PC-9 (cell line): Measurements from ENCODE around the gene FASN. TPM values are rescaled to one million over a fixed set of nuclear protein-coding genes. Genes with fewer than 3 reads are reported as not detected.

Experiments
- BruUV-seq: library from RNA; stranded (reverse); fragments of 400-500 nt; replicated peaks from 2 replicates; lab custom pipeline; 2021; lab: Mats Ljungman, UMichigan
- CTCF ChIA-PET: fragments of 300-600 bp; sonication (Branson Sonifier 250); formaldehyde crosslinking; loops from one replicate; lab custom pipeline; 2022; ENCODE audit warnings: antibody characterized with exemption; lab: Charles Lee
- POLR2A ChIA-PET: fragments of 300-600 bp; sonication (Branson Sonifier 250); formaldehyde crosslinking; loops from one replicate; lab custom pipeline; 2022; ENCODE audit warnings: antibody characterized with exemption; ENCODE audit not compliant: unreplicated experiment; lab: Charles Lee
- DNase-seq, 2 experiments: peaks; one replicate each; pipeline versions ENCODE4 v3.0.0 to v3.0.0-alpha.2; 2015 to 2022; ENCODE audit warnings: mixed read lengths in 1 of 2
- H2AFZ ChIP-seq: fragments of 200-600 bp; sonication (generic); 2 replicates; pipeline ENCODE4 v1.8.1; 2017; ENCODE audit warnings: antibody characterized with exemption
- H3F3A ChIP-seq: fragments of 200-600 bp; sonication (generic); 2 replicates; pipeline ENCODE4 v1.8.1; 2017; ENCODE audit warnings: antibody characterized with exemption, mild to moderate bottlenecking, low read depth; ENCODE audit not compliant: insufficient read depth
- H3K27ac ChIP-seq: fragments of 200-600 bp; sonication (generic); 2 replicates; pipeline ENCODE4 v1.6.1; 2016; ENCODE audit warnings: mixed run types
- H3K27me3 ChIP-seq: fragments of 200-600 bp; sonication (generic); 2 replicates; pipeline ENCODE4 v1.6.1; 2016; ENCODE audit warnings: low read depth, mixed run types; ENCODE audit not compliant: insufficient read depth
- H3K36me3 ChIP-seq: fragments of 200-600 bp; sonication (generic); 2 replicates; pipeline ENCODE4 v1.6.1; 2016; ENCODE audit warnings: low read depth, mixed run types
- H3K4me1 ChIP-seq: fragments of 200-600 bp; sonication (generic); replicated peaks from 2 replicates; pipeline ENCODE4 v1.6.1; 2016; ENCODE audit warnings: mixed run types; ENCODE audit not compliant: insufficient read depth
- H3K4me2 ChIP-seq: fragments of 200-600 bp; sonication (generic); 2 replicates; pipeline ENCODE4 v1.6.1; 2017; ENCODE audit warnings: mixed run types
- H3K4me3 ChIP-seq: fragments of 200-600 bp; sonication (generic); 2 replicates; pipeline ENCODE4 v1.6.1; 2016; ENCODE audit warnings: mixed run types
- H3K79me2 ChIP-seq: fragments of 200-600 bp; sonication (generic); 2 replicates; pipeline ENCODE4 v1.6.1; 2017; ENCODE audit warnings: low read depth, mixed run types
- H3K9me2 ChIP-seq: fragments of 200-600 bp; sonication (generic); 2 replicates; pipeline ENCODE4 v1.8.1; 2017; ENCODE audit warnings: mild to moderate bottlenecking; ENCODE audit not compliant: insufficient read depth
- H3K9me3 ChIP-seq: fragments of 200-600 bp; sonication (generic); 2 replicates; pipeline ENCODE4 v1.8.1; 2016; ENCODE audit warnings: low read depth; ENCODE audit not compliant: insufficient read depth
- H4K20me1 ChIP-seq: fragments of 200-600 bp; sonication (generic); 2 replicates; pipeline ENCODE4 v1.8.1; 2017; ENCODE audit not compliant: insufficient read depth
- EZH2 ChIP-seq: fragments of 200-600 bp; sonication (generic); IDR thresholded peaks from 2 replicates; pipeline ENCODE4 v1.8.0; 2017; ENCODE audit warnings: antibody characterized with exemption, low read depth
- intact Hi-C: fragments of 100-400 bp; cut with micrococcal nuclease; formaldehyde crosslinking; loops from one replicate; pipeline ENCODE4 v1.10.0; 2022; ENCODE audit not compliant: unreplicated experiment
- total RNA-seq: library from RNA; stranded (reverse); gene quantifications from 2 replicates; pipeline ENCODE4 v1.2.3, GENCODE V29; 2021
- TF ChIP-seq, protein P1 (sequence below): fragments of 200-600 bp; sonication (generic); conservative IDR thresholded peaks from 2 replicates; pipeline ENCODE4 v1.6.1; 2017; ENCODE audit warnings: mixed run types, antibody characterized with exemption, mild to moderate bottlenecking, moderate library complexity

The FASN gene
- total RNA-seq, 1 experiment from 2014 or later, result 658 TPM

DNA sequence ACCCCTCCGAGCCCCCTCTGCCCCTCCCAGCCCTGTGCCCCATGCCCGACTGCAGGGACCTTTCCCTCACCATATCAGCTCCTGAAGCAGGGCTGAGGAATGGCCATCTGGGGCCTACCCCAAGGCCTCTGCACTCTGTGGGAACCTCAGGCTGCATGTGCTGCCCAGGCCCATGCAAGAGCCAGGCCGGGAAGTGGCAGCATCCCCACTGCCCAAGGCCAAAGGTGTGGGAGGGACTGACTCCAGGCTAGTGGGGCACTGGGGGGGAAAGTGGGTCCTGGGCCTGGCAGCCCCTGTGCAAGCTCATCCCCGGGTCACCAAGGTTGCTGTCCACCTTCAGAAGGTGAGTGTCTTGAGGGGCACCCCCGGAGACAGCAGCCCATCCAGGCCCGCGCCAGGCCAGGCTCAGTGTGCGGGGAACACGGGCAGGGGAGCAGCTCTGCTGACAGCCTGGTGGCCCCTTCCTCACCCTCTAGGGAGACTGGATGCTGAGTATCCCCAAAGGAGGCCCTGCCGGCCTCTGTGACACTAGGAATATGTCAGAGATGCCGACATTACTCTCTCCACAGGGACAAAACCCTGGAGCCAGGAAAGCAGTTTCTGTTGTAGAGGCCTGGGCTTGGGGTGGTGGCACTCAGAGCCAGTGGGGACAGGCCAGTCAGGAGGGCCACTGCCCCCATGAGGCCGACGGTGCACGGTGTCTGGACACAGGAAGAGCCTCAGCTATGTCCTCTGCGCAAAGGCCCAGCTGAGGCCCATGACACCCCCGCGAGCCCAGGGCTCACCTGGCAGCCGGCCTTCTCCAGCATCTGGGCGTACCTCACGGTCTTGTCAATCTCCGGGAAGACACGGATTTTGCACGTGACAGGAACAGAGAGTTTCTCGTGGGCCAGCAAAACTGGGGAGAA lies 35.7 kb downstream of the FASN start:
- intact Hi-C loops, result no loop called here
- Histone ChIP-seq H2AFZ (no peak overlapping the region), H3K4me1 (peaks cover 9% of the 10 kb centered on the region; the same call in 1 of the 2 replicates), H3K27me3 (no peaks in the 10 kb centered on the region), H3K36me3 (no peaks in the 10 kb centered on the region), H4K20me1 (no peaks in the 10 kb centered on the region), H3K4me3 (no peak overlapping the region), H3F3A (no peaks in the 10 kb centered on the region), H3K79me2 (peaks cover 17% of the 10 kb centered on the region; the same call in 1 of the 2 replicates), H3K4me2 (no peak overlapping the region), H3K9me2 (no peaks in the 10 kb centered on the region), H3K27ac (no peak overlapping the region), H3K9me3 (no peaks in the 10 kb centered on the region)
- CTCF ChIA-PET, result no interaction called here
- BruUV-seq, result no TSS peak
- POLR2A ChIA-PET, result no interaction called here
- TF ChIP-seq EZH2, result no peak
- TF ChIP-seq, protein P1, sequence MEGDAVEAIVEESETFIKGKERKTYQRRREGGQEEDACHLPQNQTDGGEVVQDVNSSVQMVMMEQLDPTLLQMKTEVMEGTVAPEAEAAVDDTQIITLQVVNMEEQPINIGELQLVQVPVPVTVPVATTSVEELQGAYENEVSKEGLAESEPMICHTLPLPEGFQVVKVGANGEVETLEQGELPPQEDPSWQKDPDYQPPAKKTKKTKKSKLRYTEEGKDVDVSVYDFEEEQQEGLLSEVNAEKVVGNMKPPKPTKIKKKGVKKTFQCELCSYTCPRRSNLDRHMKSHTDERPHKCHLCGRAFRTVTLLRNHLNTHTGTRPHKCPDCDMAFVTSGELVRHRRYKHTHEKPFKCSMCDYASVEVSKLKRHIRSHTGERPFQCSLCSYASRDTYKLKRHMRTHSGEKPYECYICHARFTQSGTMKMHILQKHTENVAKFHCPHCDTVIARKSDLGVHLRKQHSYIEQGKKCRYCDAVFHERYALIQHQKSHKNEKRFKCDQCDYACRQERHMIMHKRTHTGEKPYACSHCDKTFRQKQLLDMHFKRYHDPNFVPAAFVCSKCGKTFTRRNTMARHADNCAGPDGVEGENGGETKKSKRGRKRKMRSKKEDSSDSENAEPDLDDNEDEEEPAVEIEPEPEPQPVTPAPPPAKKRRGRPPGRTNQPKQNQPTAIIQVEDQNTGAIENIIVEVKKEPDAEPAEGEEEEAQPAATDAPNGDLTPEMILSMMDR, result no peak
- DNase-seq, result no peak

DNA sequence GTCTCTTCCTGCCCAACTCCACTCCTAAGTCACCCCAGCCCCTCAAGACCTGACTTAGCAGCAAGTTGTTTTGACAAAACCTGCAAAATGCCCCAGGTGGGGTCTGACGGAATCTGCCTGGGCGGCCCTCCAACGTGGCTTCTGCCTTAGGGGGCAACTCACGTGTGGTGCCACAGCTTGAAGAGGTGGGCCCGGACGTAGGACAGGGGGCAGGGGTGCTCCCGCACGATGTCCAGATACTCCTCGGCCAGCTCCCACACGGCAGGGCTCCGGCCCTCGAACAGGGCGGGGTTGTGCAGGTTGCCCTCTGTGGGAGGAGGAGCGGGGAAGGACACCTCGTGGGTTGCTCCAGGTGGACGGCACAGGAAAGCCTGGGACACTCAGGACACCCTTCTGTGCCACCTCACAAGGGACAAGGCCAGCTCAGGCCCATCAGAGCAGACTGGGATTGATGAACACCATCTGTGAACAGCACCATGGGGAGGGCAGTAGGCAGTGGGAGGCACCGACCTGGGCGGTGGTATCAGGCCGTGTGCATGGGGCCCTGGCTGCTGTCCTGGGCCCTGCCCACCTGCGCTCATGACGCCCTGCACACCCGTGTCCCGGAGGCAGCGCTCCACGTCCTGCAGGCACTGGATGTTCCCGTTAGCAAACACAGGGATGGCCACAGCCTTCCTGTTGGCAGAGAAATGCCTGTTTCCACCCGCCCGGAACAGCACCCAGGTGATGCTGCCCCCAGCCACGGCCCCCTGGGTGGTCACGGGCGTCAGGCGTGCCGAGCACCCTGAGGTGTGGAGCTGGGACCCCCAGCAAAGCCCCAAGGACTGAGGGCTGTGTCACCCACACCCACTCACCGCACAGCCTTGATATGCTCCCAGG lies 36.8 kb downstream of the FASN start:
- Histone ChIP-seq H3K79me2 (peaks cover 17% of the 10 kb centered on the region; the same call in 1 of the 2 replicates), H3K4me2 (no peak overlapping the region), H3K36me3 (no peaks in the 10 kb centered on the region), H3F3A (no peaks in the 10 kb centered on the region), H3K9me2 (no peaks in the 10 kb centered on the region), H3K4me3 (no peak overlapping the region), H4K20me1 (no peaks in the 10 kb centered on the region), H3K27ac (no peak overlapping the region), H3K4me1 (peaks cover 9% of the 10 kb centered on the region; the same call in 1 of the 2 replicates), H3K9me3 (no peaks in the 10 kb centered on the region), H3K27me3 (no peaks in the 10 kb centered on the region), H2AFZ (no peak overlapping the region)
- intact Hi-C loops, result no loop called here
- BruUV-seq, result no TSS peak
- TF ChIP-seq, protein P1, result no peak
- POLR2A ChIA-PET, result no interaction called here
- CTCF ChIA-PET, result no interaction called here
- DNase-seq, result no peak

DNA sequence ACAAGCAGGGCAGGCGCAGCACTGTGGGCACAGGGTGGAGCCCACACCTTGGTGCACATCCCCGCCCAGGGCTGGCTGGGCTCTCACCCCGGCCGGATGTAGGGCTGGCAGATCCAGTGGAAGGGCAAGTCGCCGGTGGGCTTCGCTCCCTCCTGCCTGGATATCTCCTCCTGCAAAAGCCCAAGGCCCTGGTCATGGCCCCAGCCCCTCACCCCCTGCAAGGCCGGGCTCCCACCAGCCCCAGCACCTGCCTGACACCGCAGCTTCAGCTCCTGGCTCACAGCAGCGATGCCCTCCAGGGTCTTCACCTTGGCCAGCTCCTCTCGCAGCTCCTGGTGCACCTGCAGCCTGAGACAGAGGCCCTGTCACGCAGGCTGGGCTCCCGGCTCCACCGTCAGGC lies 37.4 kb downstream of the FASN start:
- ChIA-PET POLR2A (no interaction called here), CTCF (no interaction called here)
- Histone ChIP-seq H4K20me1 (no peaks in the 10 kb centered on the region), H3K27me3 (no peaks in the 10 kb centered on the region), H3K9me3 (no peaks in the 10 kb centered on the region), H3K79me2 (peaks cover 17% of the 10 kb centered on the region; the same call in 1 of the 2 replicates), H3F3A (no peaks in the 10 kb centered on the region), H3K4me2 (no peak overlapping the region), H3K9me2 (no peaks in the 10 kb centered on the region), H3K36me3 (no peaks in the 10 kb centered on the region), H3K27ac (no peak overlapping the region), H3K4me3 (no peak overlapping the region), H3K4me1 (0 out of 2 replicates have a peak, but pooled peaks cover 5% of the 10 kb centered on the region), H2AFZ (no peak overlapping the region)
- no peak for DNase-seq
- TF ChIP-seq, protein P1, result no peak
- TF ChIP-seq EZH2, result no peak
- BruUV-seq, result no TSS peak
- intact Hi-C loops, result no loop called here
